ENCODE data around the gene GFRA4. TPM values are rescaled to one million over a fixed set of nuclear protein-coding genes. Genes with fewer than 3 reads are reported as not detected.

Gene GFRA4
- polyA plus RNA-seq, 1 of the 3 experiments (the other 2 are of a cell fraction), result not detected

- Histone ChIP-seq H3K9me3 (no peaks in the 10 kb centered on the region), H3K4me3 (ENCODE audit: low read depth in 2 of 2, low read length in 1 of 2) (no peak overlapping the region), H3K27ac (ENCODE audit: low read depth in 2 of 2, low read length in 1 of 2) (no peak overlapping the region), H3F3A (replicated peaks; ENCODE audit: insufficient read depth) (no peaks in the 10 kb centered on the region), H3K9me2 (no peaks in the 10 kb centered on the region), H4K20me1 (ENCODE audit: insufficient read depth) (no peaks in the 10 kb centered on the region), H2AFZ (ENCODE audit: low read depth) (no peak overlapping the region), H3K4me1 (ENCODE audit: control insufficient read depth in 1 of 2, insufficient read depth in 2 of 2, low read depth in 1 of 2, low read length in 1 of 2) (no peaks in the 10 kb centered on the region), H3K27me3 (ENCODE audit: insufficient read depth) (no peaks in the 10 kb centered on the region), H3K36me3 (replicated peaks in 1 of 2; ENCODE audit: control insufficient read depth in 1 of 2, insufficient read depth in 2 of 2, low read length in 1 of 2) (no peaks in the 10 kb centered on the region), H3K79me2 (ENCODE audit: insufficient read depth) (no peaks in the 10 kb centered on the region), H3K4me2 (no peak overlapping the region), H3K9ac (no peak overlapping the region)
- ChIA-PET POLR2A (no interaction called here), CTCF (interaction anchor here (2.2 to 6.1 kb wide), 3 partner anchors 15 to 78 kb away, joined by 8 to 42 read pairs (median 12); no protein-coding TSS in a partner anchor)
- TF ChIP-seq FOXM1 (IDR thresholded peaks at IDR 0.05; ENCODE audit: low read depth) (no peak), TEAD4 (IDR thresholded peaks at IDR 0.05; ENCODE audit: borderline replicate concordance, insufficient read depth) (no peak), CTCF (IDR thresholded peaks at IDR 0.05) (no peak), FOSL2 (IDR thresholded peaks at IDR 0.05; ENCODE audit: borderline replicate concordance, low read depth) (no peak), USF2 (IDR thresholded peaks at IDR 0.05; ENCODE audit: borderline replicate concordance, low read depth, low read length) (no peak), CHD2 (IDR thresholded peaks at IDR 0.05; ENCODE audit: low read length, partially characterized antibody) (no peak), RFX5 (IDR thresholded peaks at IDR 0.05; ENCODE audit: low read length) (no peak), RCOR1 (IDR thresholded peaks at IDR 0.05; ENCODE audit: low read length) (no peak), RXRA (IDR thresholded peaks at IDR 0.05; ENCODE audit: borderline replicate concordance, low read depth) (no peak), EZH2phosphoT487 (IDR thresholded peaks at IDR 0.05; ENCODE audit: borderline replicate concordance, low read depth) (no peak)
- 36% methylated on average over 1 of the region's 16 CpGs for WGBS (ENCODE audit: low lambda C conversion rate)
- DNase-seq, result no peak
Measured at GRCh38 chr20:3691306-3691705, 28.1 kb upstream of the GFRA4 start.

- ChIA-PET POLR2A (no interaction called here), CTCF (interaction anchor here (6.1 kb wide), 1 partner anchor 20 kb away, joined by 42 read pairs; no protein-coding TSS in a partner anchor)
- DNase-seq, result no peak
- Histone ChIP-seq H3K9ac (no peak overlapping the region), H3K36me3 (replicated peaks in 1 of 2; ENCODE audit: control insufficient read depth in 1 of 2, insufficient read depth in 2 of 2, low read length in 1 of 2) (no peaks in the 10 kb centered on the region), H3K27ac (ENCODE audit: low read depth in 2 of 2, low read length in 1 of 2) (no peak overlapping the region), H3F3A (replicated peaks; ENCODE audit: insufficient read depth) (no peaks in the 10 kb centered on the region), H3K79me2 (ENCODE audit: insufficient read depth) (no peaks in the 10 kb centered on the region), H2AFZ (ENCODE audit: low read depth) (no peak overlapping the region), H3K4me1 (ENCODE audit: control insufficient read depth in 1 of 2, insufficient read depth in 2 of 2, low read depth in 1 of 2, low read length in 1 of 2) (no peaks in the 10 kb centered on the region), H3K9me2 (no peaks in the 10 kb centered on the region), H3K27me3 (ENCODE audit: insufficient read depth) (no peaks in the 10 kb centered on the region), H4K20me1 (ENCODE audit: insufficient read depth) (no peaks in the 10 kb centered on the region), H3K4me2 (no peak overlapping the region), H3K4me3 (ENCODE audit: low read depth in 2 of 2, low read length in 1 of 2) (no peak overlapping the region), H3K9me3 (no peaks in the 10 kb centered on the region)
- 83% methylated on average over 3 of the region's 3 CpGs for WGBS (ENCODE audit: low lambda C conversion rate)
- no peak for TF ChIP-seq GATA2 (CRISPR knock-in tag; IDR thresholded peaks at IDR 0.05)
- no peak for TF ChIP-seq YY1 (IDR thresholded peaks at IDR 0.05; ENCODE audit: low read depth)
- TF ChIP-seq ELF1 (IDR thresholded peaks at IDR 0.05), result no peak
- TF ChIP-seq MXI1 (IDR thresholded peaks at IDR 0.05; ENCODE audit: low read depth, low read length), result no peak
- TF ChIP-seq PBX3 (IDR thresholded peaks at IDR 0.05), result no peak
- TF ChIP-seq USF2 (IDR thresholded peaks at IDR 0.05; ENCODE audit: borderline replicate concordance, low read depth, low read length), result no peak
- TF ChIP-seq REST (IDR thresholded peaks at IDR 0.05; ENCODE audit: low read depth, low read length), result no peak
- TF ChIP-seq EP300 (IDR thresholded peaks at IDR 0.05; ENCODE audit: borderline replicate concordance in 1 of 2, low read depth in 1 of 2, low read length in 1 of 2), result no peak
- TF ChIP-seq SMC3 (IDR thresholded peaks at IDR 0.05; ENCODE audit: low read depth, low read length), result no peak
Measured at GRCh38 chr20:3690413-3690812, 27.2 kb upstream of the GFRA4 start.
